Measurements from ENCODE around the gene LONP2.
A peak's percentile ranks its signal among the peaks of the same experiment; 100 is the strongest.
"Not testable (repeated sequence)": the region's sequence is repeated elsewhere in the genome, so short reads cannot be mapped to it uniquely, and the experiment has no call there.

The LONP2 gene

GRCh38 chr16:48342591-48342990, 98.5 kb downstream of the LONP2 start:
- DNase-seq: no peak

GRCh38 chr16:48347191-48347865, 103.2 kb downstream of the LONP2 start:
- DNase-seq: no peak

GRCh38 chr16:48347980-48348379, 103.9 kb downstream of the LONP2 start:
- no peak for DNase-seq

GRCh38 chr16:48350736-48351135, 106.6 kb downstream of the LONP2 start:
- no peak for DNase-seq

- no peak for DNase-seq
Measured at GRCh38 chr16:48352648-48353390, 108.7 kb downstream of the LONP2 start.

- DNase-seq: peak; percentile 54 to 59
Measured at GRCh38 chr16:48353565-48354163, 109.6 kb downstream of the LONP2 start.

GRCh38 chr16:48354385-48354784, 110.3 kb downstream of the LONP2 start:
- DNase-seq: not testable (repeated sequence)

GRCh38 chr16:48354877-48355855, 111.1 kb downstream of the LONP2 start:
- DNase-seq: no peak

- DNase-seq: no peak
Measured at GRCh38 chr16:48356633-48357376, 112.7 kb downstream of the LONP2 start.

GRCh38 chr16:48358419-48358818, 114.3 kb downstream of the LONP2 start:
- no peak for DNase-seq

- no peak for DNase-seq
Measured at GRCh38 chr16:48359983-48360382, 115.9 kb downstream of the LONP2 start.

GRCh38 chr16:48361012-48361411, 116.9 kb downstream of the LONP2 start:
- DNase-seq: no peak

- no peak for DNase-seq
Measured at GRCh38 chr16:48361540-48362144, 117.5 kb downstream of the LONP2 start.

GRCh38 chr16:48365025-48365600, 121.0 kb downstream of the LONP2 start:
- no peak for DNase-seq

GRCh38 chr16:48365601-48366164, 121.6 kb downstream of the LONP2 start:
- DNase-seq: peak; percentile 59 to 67

GRCh38 chr16:48366165-48367093, 122.3 kb downstream of the LONP2 start:
- peak; percentile 43 to 47 for DNase-seq

- DNase-seq: no peak
Measured at GRCh38 chr16:48367441-48368049, 123.4 kb downstream of the LONP2 start.

- no peak for DNase-seq
Measured at GRCh38 chr16:48369765-48370164, 125.7 kb downstream of the LONP2 start.

- no peak for DNase-seq
Measured at GRCh38 chr16:48370229-48370628, 126.1 kb downstream of the LONP2 start.
